VCaP (cell line): ENCODE measurements around the gene PSD.

Experiments used
- H3K27ac ChIP-seq: fragments of 450-650 bp; 2 replicates; pipeline ENCODE4 v1.5.1; 2017
- TF ChIP-seq, protein P1 (sequence below): fragments of 450-650 bp; conservative IDR thresholded peaks from 2 replicates; pipeline ENCODE4 v1.5.1; 2017; ENCODE audit warnings: mild to moderate bottlenecking, moderate library complexity

PSD gene

GRCh38 chr10:102418622-102419268 lies at the start of gene PSD:
Gene PSD (minus strand): TSS chr10:102418785. CDS start chr10:102417038, 1,747 bp downstream.
- H3K27ac ChIP-seq: peak within 1 kb of the TSS; percentile 95
- TF ChIP-seq, protein P1, sequence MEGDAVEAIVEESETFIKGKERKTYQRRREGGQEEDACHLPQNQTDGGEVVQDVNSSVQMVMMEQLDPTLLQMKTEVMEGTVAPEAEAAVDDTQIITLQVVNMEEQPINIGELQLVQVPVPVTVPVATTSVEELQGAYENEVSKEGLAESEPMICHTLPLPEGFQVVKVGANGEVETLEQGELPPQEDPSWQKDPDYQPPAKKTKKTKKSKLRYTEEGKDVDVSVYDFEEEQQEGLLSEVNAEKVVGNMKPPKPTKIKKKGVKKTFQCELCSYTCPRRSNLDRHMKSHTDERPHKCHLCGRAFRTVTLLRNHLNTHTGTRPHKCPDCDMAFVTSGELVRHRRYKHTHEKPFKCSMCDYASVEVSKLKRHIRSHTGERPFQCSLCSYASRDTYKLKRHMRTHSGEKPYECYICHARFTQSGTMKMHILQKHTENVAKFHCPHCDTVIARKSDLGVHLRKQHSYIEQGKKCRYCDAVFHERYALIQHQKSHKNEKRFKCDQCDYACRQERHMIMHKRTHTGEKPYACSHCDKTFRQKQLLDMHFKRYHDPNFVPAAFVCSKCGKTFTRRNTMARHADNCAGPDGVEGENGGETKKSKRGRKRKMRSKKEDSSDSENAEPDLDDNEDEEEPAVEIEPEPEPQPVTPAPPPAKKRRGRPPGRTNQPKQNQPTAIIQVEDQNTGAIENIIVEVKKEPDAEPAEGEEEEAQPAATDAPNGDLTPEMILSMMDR: no peak

GRCh38 chr10:102467971-102468438 lies 49.4 kb upstream of the PSD start:
- H3K27ac ChIP-seq: no peak overlapping the region
- TF ChIP-seq, protein P1: no peak

DNA sequence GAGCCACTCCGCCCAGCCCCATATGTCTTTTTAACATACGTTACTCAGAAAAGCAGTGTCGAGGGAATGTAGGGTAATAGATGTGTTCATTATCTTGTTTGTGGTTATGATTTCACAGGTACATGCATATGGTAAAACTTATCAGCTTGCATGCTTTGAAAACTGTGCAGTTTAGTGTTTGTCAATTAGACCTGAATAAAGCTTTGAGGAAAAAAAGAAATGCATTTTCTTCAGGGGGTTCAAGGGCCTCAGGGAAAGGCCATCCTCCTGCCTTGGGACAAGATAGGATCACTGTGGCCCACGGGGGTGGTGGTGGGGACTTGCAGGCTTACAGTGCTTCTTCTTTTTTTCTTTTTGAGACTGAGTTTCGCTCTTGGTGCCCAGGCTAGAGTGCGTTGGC lies 48.7 kb upstream of the PSD start:
- no peak overlapping the region for H3K27ac ChIP-seq

DNA sequence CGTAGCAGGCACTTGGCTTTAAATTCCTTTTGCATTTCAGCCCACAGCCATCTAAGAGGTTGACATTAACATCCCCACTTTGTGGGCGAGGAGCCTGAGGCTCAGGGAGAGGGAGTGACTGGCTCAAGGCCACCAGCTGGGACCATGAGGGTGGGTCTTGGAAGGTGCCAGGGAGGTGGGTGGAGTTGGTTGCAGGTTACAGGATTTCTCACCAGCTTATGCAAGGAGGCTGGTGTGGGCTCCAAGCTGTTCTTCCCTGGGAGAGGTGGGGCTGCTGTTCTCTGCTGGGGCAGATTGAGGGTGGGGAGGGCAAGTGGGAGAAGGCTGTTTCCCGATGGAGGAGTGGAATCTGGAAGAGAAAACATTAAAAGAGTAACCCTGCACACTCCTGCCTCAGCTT lies 46.9 kb upstream of the PSD start:
- TF ChIP-seq, protein P1: no peak

More for the DNA sequence above, 48.7 kb upstream of the PSD start:
- TF ChIP-seq, protein P1: no peak

DNA sequence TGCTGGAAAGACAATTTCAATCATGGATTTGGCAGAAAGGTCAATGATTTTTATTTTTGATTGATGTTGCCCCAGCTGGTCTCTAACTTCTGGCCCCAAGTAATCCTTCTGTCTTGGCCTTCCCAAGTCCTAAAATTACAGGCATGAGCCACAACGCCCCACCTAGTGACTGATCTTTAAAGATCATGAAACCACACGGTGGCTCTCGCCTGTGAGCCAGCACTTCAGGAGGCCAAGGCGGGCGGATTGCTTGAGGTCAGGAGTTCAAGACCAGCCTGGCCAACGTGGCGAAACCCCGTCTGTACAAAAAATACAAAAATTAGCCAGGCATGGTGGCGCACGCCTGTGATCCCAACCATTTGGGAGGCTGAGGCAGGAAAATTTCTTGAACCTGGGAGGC lies 45.4 kb upstream of the PSD start:
- H3K27ac ChIP-seq: peak overlapping the region; percentile 93
- TF ChIP-seq, protein P1: no peak

More for the DNA sequence above, 46.9 kb upstream of the PSD start:
- H3K27ac ChIP-seq: peak overlapping the region; percentile 23; the same call in 1 of the 2 replicates

DNA sequence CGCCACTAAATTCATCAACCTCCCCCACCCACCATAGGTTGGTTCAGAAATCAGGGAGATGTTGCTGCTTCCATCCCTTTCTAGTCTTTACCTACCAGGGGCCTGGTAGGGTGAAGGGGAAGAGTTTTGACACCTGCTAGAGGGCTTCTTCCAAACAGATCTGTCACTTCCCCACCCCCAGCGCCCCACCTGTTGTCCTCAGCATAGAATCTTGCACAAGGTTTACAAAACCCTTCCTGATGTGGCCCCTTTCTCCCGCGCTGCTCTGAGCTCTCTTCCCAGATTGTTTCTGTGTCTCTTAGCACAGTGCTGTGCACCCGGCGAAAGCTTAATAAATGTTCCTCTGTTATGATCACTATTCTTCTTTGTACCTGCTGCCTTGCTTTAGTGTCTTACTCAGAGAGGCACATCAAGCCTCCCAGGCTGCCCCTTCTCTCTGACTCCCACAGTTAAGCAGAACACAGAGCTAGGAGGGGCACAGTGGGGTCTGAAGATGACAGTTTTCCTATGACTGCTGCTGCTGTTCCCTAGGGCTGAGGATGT lies 44.0 kb upstream of the PSD start:
- TF ChIP-seq, protein P1: no peak
- peak overlapping the region; percentile 93 for H3K27ac ChIP-seq

GRCh38 chr10:102461187-102462054 lies 42.8 kb upstream of the PSD start:
- TF ChIP-seq, protein P1: no peak
- H3K27ac ChIP-seq: peak overlapping the region; percentile 93
